ENCODE data around the gene JUP. TPM values are rescaled to one million over a fixed set of nuclear protein-coding genes. Genes with fewer than 3 reads are reported as not detected.

JUP gene
- total RNA-seq, 1 experiment from 2014 or later, result 224 TPM

DNA sequence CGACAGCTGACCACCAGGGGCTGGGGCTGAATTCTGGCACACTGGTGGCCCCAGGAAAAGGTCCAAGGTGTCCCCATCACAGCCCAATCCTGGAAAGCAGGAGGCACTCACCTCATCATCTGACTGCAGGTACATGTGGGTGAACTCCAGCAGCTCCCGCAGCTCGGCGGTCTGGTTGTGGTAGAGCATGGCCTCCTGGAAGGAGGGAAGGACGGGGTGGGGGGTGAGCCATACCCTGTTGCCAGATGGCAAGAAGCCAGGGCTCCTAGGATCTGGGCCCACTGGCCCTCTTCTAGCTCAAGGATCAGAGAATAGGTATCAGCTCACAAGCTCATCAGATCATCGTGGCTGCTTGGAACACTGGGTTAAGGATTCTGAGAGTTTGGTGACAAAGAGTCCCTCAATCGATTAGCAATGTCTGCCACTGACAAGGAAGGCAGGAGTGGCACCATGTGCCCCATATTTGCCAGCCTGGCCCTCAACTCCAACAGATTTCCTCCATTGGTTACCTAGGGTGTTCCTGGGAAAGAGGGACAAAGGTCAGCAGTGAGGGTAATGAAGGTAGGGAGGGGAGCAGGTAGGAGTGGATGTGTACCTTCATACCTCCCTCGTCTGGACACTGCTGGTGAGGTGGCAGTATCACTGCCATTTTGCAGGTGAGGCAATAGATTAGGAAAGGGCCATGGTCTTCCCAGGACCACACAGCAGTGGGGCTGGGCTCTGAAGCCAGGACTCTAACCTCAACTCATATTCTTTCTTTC lies 20.4 kb upstream of the JUP start:
- no peak for DNase-seq (ENCODE audit: low read depth, low spot score)
- ChIA-PET CTCF (no interaction called here), RAD21 (ENCODE audit: low non-redundant PET in 1 of 2, low total read pairs in 2 of 2, uncharacterized antibody in 2 of 2, unreplicated experiment in 2 of 2) (no interaction called here)

More for the DNA sequence above, 20.4 kb upstream of the JUP start:
- Histone ChIP-seq H3K36me3 (ENCODE audit: control insufficient read depth in 1 of 2, insufficient read depth in 2 of 2, low read length in 2 of 2) (no peaks in the 10 kb centered on the region), H3K4me1 (ENCODE audit: control insufficient read depth in 1 of 2, insufficient read depth in 2 of 2, low read length in 2 of 2) (peaks cover 7 to 23% of the 10 kb centered on the region in 2 experiments; a peak in 3 of 4 replicates), H3K9ac (ENCODE audit: low read length) (no peak overlapping the region), H3K9me2 (ENCODE audit: insufficient read depth) (no peaks in the 10 kb centered on the region), H3K79me2 (ENCODE audit: insufficient read depth, low read length) (peaks cover 10% of the 10 kb centered on the region; the same call in 1 of the 2 replicates), H2AFZ (ENCODE audit: low read depth, low read length, poor library complexity, severe bottlenecking) (no peak overlapping the region), H3K27me3 (ENCODE audit: insufficient read depth, low read length) (no peaks in the 10 kb centered on the region), H3K4me2 (ENCODE audit: low read length) (no peak overlapping the region), H3K4me3 (replicated peaks in 1 of 2; ENCODE audit: low read depth in 1 of 2, low read length in 2 of 2) (no peak overlapping the region), H3K27ac (ENCODE audit: low read depth, low read length) (no peak overlapping the region), H4K20me1 (ENCODE audit: insufficient read depth) (no peaks in the 10 kb centered on the region), H3K9me3 (ENCODE audit: control insufficient read depth in 1 of 2, insufficient read depth in 1 of 2, low read depth in 1 of 2, low read length in 2 of 2) (no peaks in the 10 kb centered on the region)
- intact Hi-C loops (cut with micrococcal nuclease), result no loop called here
- BruUV-seq (replicated peaks), result no TSS peak
- ATAC-seq, result no peak
- POLR2A ChIA-PET, result interaction anchor here (1.3 kb wide), 1 partner anchor 20 kb away, joined by 3 read pairs; the partner anchor contains the start of gene JUP
- 0 out of 2 replicates have a peak, but pooled peaks have one; percentile 17 for TF ChIP-seq POLR2AphosphoS5 (IDR thresholded peaks at IDR 0.05; ENCODE audit: low read depth, low read length)
- TF ChIP-seq ZBTB33 (IDR thresholded peaks at IDR 0.05; ENCODE audit: extremely low read depth, insufficient replicate concordance, low read length), result no peak

Measured in HCT116 (cell line).